ENCODE data around the gene DCUN1D1. TPM values are rescaled to one million over a fixed set of nuclear protein-coding genes. Genes with fewer than 3 reads are reported as not detected.

DCUN1D1 gene
- total RNA-seq, 1 experiment from 2014 or later: 99.3 TPM

DNA sequence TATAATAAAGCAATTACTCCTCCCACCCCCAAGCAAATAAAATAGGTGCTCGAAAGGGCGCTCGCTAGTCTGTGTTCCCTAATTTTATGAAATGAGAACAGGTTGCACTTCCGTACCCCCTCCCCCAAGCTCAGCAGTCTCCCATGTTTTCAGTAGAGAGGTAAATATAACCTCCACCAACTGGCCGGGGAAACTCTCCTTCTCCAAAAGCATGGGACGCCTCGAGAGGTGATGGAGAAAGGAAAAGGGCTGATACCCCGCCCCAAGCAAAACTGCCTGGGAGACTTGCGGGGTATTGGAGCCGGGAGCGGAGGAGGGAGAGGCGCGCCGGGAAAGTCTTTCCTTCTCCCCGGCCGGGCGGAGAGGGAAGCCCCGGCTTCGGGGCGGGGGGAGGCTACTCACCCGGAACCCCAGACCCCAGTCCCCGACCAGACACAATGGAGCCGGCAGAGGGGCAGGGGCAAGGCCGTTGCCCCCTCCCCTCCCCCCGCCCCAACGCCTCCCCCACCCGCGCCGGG is 605 bp downstream of the DCUN1D1 start:
- DNase-seq: peak; percentile 44
- Mint-ChIP-seq H3K4me3 (ENCODE audit: low read depth, unreplicated experiment) (peak overlapping the region; percentile 92), H3K9me3 (ENCODE audit: low read depth, unreplicated experiment) (no peaks in the 10 kb centered on the region), H3K27ac (ENCODE audit: unreplicated experiment) (peak overlapping the region; percentile 77), H3K36me3 (ENCODE audit: insufficient read depth, unreplicated experiment) (peaks cover 25% of the 10 kb centered on the region), H3K27me3 (ENCODE audit: unreplicated experiment) (no peaks in the 10 kb centered on the region), H3K4me1 (ENCODE audit: low read depth, unreplicated experiment) (peaks cover 9% of the 10 kb centered on the region)
- CTCF ChIA-PET: no interaction called here
- BruUV-seq (replicated peaks): no TSS peak
- TF ChIP-seq, protein P1, sequence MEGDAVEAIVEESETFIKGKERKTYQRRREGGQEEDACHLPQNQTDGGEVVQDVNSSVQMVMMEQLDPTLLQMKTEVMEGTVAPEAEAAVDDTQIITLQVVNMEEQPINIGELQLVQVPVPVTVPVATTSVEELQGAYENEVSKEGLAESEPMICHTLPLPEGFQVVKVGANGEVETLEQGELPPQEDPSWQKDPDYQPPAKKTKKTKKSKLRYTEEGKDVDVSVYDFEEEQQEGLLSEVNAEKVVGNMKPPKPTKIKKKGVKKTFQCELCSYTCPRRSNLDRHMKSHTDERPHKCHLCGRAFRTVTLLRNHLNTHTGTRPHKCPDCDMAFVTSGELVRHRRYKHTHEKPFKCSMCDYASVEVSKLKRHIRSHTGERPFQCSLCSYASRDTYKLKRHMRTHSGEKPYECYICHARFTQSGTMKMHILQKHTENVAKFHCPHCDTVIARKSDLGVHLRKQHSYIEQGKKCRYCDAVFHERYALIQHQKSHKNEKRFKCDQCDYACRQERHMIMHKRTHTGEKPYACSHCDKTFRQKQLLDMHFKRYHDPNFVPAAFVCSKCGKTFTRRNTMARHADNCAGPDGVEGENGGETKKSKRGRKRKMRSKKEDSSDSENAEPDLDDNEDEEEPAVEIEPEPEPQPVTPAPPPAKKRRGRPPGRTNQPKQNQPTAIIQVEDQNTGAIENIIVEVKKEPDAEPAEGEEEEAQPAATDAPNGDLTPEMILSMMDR (IDR thresholded peaks at IDR 0.05; ENCODE audit: unreplicated experiment): no peak
- intact Hi-C loops (cut with micrococcal nuclease; ENCODE audit: unreplicated experiment): no loop called here

DNA sequence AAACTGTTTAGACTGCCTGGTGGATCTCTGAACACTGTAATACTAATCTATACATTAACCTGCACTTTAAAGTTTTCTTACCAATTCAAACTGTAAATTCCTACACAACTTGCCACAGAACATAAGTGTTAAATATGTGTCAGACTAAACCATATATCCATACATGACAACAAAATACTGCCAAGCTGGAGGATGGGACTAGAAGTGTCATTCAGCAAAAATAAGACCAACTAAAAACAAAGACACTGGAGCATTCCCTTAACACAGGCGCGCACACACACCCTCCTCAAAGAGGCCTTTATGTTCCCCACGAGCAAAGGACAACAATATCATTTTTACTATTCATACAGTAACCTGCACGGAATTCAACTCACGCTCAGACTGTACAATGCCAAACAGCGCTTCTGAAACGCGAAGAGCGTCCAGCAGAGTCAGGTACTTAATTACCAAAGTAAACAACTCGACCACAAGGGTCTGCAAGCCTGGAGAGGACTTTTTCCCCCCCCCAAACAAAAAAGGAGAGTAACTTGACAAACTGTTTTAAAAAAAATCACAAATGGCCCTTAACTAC is 1.1 kb downstream of the DCUN1D1 start:
- CTCF ChIA-PET: no interaction called here
- H3K27ac Mint-ChIP-seq (ENCODE audit: unreplicated experiment): peak overlapping the region; percentile 77
- H3K4me1 Mint-ChIP-seq (ENCODE audit: low read depth, unreplicated experiment): peaks cover 9% of the 10 kb centered on the region
- intact Hi-C loops (cut with micrococcal nuclease; ENCODE audit: unreplicated experiment): no loop called here
- H3K4me3 Mint-ChIP-seq (ENCODE audit: low read depth, unreplicated experiment): peak overlapping the region; percentile 92
- DNase-seq: no peak
- TF ChIP-seq, protein P1 (IDR thresholded peaks at IDR 0.05; ENCODE audit: unreplicated experiment): no peak
- BruUV-seq (replicated peaks): TSS peak; percentile 75
- H3K27me3 Mint-ChIP-seq (ENCODE audit: unreplicated experiment): no peaks in the 10 kb centered on the region
- H3K36me3 Mint-ChIP-seq (ENCODE audit: insufficient read depth, unreplicated experiment): peaks cover 25% of the 10 kb centered on the region
- H3K9me3 Mint-ChIP-seq (ENCODE audit: low read depth, unreplicated experiment): no peaks in the 10 kb centered on the region

- no TSS peak for BruUV-seq (replicated peaks)
- TF ChIP-seq, protein P1 (IDR thresholded peaks at IDR 0.05; ENCODE audit: unreplicated experiment): no peak
- DNase-seq: no peak
- Mint-ChIP-seq H3K4me1 (ENCODE audit: low read depth, unreplicated experiment) (peaks cover 9% of the 10 kb centered on the region), H3K27me3 (ENCODE audit: unreplicated experiment) (no peaks in the 10 kb centered on the region), H3K36me3 (ENCODE audit: insufficient read depth, unreplicated experiment) (peaks cover 28% of the 10 kb centered on the region), H3K27ac (ENCODE audit: unreplicated experiment) (no peak overlapping the region), H3K9me3 (ENCODE audit: low read depth, unreplicated experiment) (no peaks in the 10 kb centered on the region), H3K4me3 (ENCODE audit: low read depth, unreplicated experiment) (peak overlapping the region; percentile 92)
- intact Hi-C loops (cut with micrococcal nuclease; ENCODE audit: unreplicated experiment): no loop called here
- CTCF ChIA-PET: no interaction called here
These were observed 2.0 kb downstream of the DCUN1D1 start for GRCh38 chr3:182978387-182978786.

DNA sequence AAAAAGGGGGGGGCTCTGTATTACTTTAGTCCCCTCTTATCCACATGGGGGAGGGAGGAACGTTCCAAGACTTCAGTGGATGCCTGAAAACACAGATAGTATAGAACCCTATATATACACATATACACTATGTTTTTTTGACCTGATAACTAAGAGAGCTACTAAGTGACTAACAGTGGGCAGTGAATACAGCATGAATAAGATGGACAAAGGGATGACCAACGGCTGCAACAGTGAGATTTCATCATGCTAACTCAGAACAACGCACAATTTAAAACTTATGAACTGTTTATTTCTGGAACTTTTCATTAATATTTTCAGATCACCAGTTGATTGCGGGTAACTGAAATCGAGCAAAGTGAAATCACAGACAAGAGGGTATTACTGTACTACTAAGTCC is 7.3 kb downstream of the DCUN1D1 start:
- intact Hi-C loops (cut with micrococcal nuclease; ENCODE audit: unreplicated experiment): no loop called here
- no peak for DNase-seq
- Mint-ChIP-seq H3K4me1 (ENCODE audit: low read depth, unreplicated experiment) (peaks cover 36% of the 10 kb centered on the region), H3K36me3 (ENCODE audit: insufficient read depth, unreplicated experiment) (peaks cover 28% of the 10 kb centered on the region), H3K4me3 (ENCODE audit: low read depth, unreplicated experiment) (no peak overlapping the region), H3K27me3 (ENCODE audit: unreplicated experiment) (no peaks in the 10 kb centered on the region), H3K27ac (ENCODE audit: unreplicated experiment) (no peak overlapping the region), H3K9me3 (ENCODE audit: low read depth, unreplicated experiment) (no peaks in the 10 kb centered on the region)
- CTCF ChIA-PET: no interaction called here
- no TSS peak for BruUV-seq (replicated peaks)
- TF ChIP-seq, protein P1 (IDR thresholded peaks at IDR 0.05; ENCODE audit: unreplicated experiment): no peak
